OCI-LY7 (cell line): ENCODE data around the gene CDRT4. TPM values are rescaled to one million over a fixed set of nuclear protein-coding genes. Genes with fewer than 3 reads are reported as not detected.

ENCODE experiments used
- BruUV-seq: library from RNA; stranded (reverse); fragments of 400-500 nt; replicated peaks from 2 replicates; lab custom pipeline; 2021; lab: Mats Ljungman, UMichigan
- CTCF ChIA-PET: fragments of 300-600 bp; sonication (Branson Sonifier 250); formaldehyde crosslinking; loops from one replicate; lab custom pipeline; 2022; ENCODE audit warnings: antibody characterized with exemption; ENCODE audit not compliant: unreplicated experiment; lab: Charles Lee
- POLR2A ChIA-PET: fragments of 300-600 bp; sonication (Branson Sonifier 250); formaldehyde crosslinking; loops from one replicate; lab custom pipeline; 2022; ENCODE audit warnings: antibody characterized with exemption; lab: Charles Lee
- DNase-seq: peaks from one replicate; pipeline ENCODE4 v3.0.0-alpha.2; 2015; ENCODE audit warnings: low spot score
- H2AFZ ChIP-seq: fragments of 200-600 bp; sonication (generic), shearing (Covaris generic); 2 replicates; pipeline ENCODE4 v1.6.1; 2014; ENCODE audit warnings: mild to moderate bottlenecking, antibody characterized with exemption, low read length, moderate library complexity
- H3K27ac ChIP-seq: fragments of 200-600 bp; sonication (generic); 2 replicates; pipeline ENCODE4 v1.5.1; 2014; ENCODE audit warnings: mixed run types, low read depth, mild to moderate bottlenecking, moderate library complexity, low read length, inconsistent platforms; ENCODE audit not compliant: poor library complexity, severe bottlenecking
- H3K36me3 ChIP-seq: fragments of 200-600 bp; sonication (generic); 2 replicates; pipeline ENCODE4 v1.6.1; 2014; ENCODE audit warnings: mild to moderate bottlenecking, antibody characterized with exemption, low read length, moderate library complexity, mixed read lengths; ENCODE audit not compliant: insufficient read depth
- H3K4me1 ChIP-seq: fragments of 200-600 bp; sonication (generic); 2 replicates; pipeline ENCODE4 v1.5.1; 2014; ENCODE audit warnings: mild to moderate bottlenecking, low read length; ENCODE audit not compliant: insufficient read depth, poor library complexity, severe bottlenecking
- H3K4me2 ChIP-seq: fragments of 200-600 bp; sonication (generic); 2 replicates; pipeline ENCODE4 v1.6.1; 2014; ENCODE audit warnings: mild to moderate bottlenecking, low read length
- H3K4me3 ChIP-seq: fragments of 200-600 bp; sonication (generic); 2 replicates; pipeline ENCODE4 v1.5.1; 2014; ENCODE audit warnings: mild to moderate bottlenecking, low read depth, low read length; ENCODE audit not compliant: poor library complexity, severe bottlenecking
- H3K79me2 ChIP-seq: fragments of 200-600 bp; sonication (generic); 2 replicates; pipeline ENCODE4 v1.6.1; 2016; ENCODE audit warnings: low read depth, mild to moderate bottlenecking, low read length, moderate library complexity, mixed read lengths; ENCODE audit not compliant: insufficient read depth
- H3K9me2 ChIP-seq: fragments of 200-600 bp; sonication (generic); 2 replicates; pipeline ENCODE4 v1.6.1; 2016; ENCODE audit warnings: mild to moderate bottlenecking, low read length, mixed read lengths; ENCODE audit not compliant: insufficient read depth
- H3K9me3 ChIP-seq: fragments of 200-600 bp; sonication (generic); 2 replicates; pipeline ENCODE4 v1.6.1; 2014; ENCODE audit warnings: mild to moderate bottlenecking, mixed run types, low read length, mixed read lengths
- H4K20me1 ChIP-seq: fragments of 200-600 bp; sonication (generic); 2 replicates; pipeline ENCODE4 v1.6.1; 2014; ENCODE audit warnings: mild to moderate bottlenecking, antibody characterized with exemption, low read length, moderate library complexity, mixed read lengths; ENCODE audit not compliant: insufficient read depth
- EZH2phosphoT487 ChIP-seq: fragments of 200-600 bp; sonication (generic); IDR thresholded peaks from 2 replicates; pipeline ENCODE4 v1.6.1; 2018; ENCODE audit warnings: low read depth, borderline replicate concordance, mild to moderate bottlenecking, mixed run types, antibody characterized with exemption, low read length, moderate library complexity, mixed read lengths
- intact Hi-C: fragments of 100-400 bp; cut with micrococcal nuclease; formaldehyde crosslinking; loops from one replicate; pipeline ENCODE4 v1.10.0; 2022; ENCODE audit not compliant: unreplicated experiment
- total RNA-seq, 2 experiments: library from RNA; depleted of rRNA in 1 of 2; stranded (reverse); fragments of >200 nt in 1 of 2; shearing (Covaris generic) in 1 of 2; gene quantifications; 2 replicates each; pipeline ENCODE4 v1.2.3, GENCODE V29; 2014 to 2022
- TF ChIP-seq, protein P1 (sequence below): fragments of 200-600 bp; sonication (generic); conservative IDR thresholded peaks from 2 replicates; pipeline ENCODE4 v1.5.1; 2014; ENCODE audit warnings: mild to moderate bottlenecking, antibody characterized with exemption, low read length, moderate library complexity, mixed read lengths

The CDRT4 gene
- total RNA-seq, 2 experiments from 2014 or later = 1.7 to 6.2 TPM

DNA sequence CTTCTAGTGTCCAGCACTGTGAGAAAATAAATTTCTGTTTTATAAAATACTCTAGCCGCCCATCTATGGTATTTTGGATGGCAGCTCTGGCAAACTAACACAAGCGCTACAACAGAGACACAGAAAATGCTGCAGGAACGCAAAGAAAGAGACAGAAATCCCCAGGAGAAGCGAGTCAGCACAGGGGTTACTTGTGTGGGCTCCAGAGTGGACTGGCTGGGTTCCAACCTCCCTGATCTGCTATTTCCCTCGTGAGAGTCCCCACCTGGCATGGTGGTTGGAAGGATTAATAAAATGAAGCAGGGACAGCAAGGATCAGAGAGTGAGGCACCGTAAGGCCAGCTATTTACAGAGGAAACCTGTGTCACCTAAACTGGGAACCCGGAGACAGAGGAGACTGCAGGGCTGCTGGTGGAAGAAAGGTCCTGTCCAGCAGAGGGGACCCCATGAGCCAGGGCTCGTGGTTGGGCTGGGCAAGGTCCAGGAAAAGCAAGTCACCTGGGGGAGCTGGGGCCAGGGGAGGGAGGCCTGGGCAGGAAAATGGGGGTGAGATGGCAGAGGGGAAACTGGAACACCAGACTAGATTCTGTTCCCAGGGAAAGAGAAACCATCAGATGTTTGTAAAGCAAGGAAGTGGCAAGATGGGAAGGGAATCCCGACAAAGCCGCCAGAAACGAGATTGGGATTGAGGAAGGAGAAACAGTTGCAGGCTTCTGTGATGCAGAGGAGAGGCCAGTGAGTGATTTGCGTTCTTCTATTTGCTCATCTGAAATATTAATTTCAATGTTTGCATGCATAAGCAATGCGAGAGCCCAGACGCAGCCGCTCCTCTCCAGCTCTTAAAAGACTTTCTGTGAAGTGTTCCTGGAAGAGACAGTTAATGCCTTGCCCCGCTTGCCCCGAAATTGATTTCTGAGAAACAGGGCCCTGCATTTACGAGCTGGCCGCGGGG is 63.0 kb downstream of the CDRT4 start:
- Histone ChIP-seq H3K4me1 (no peaks in the 10 kb centered on the region), H3K9me2 (no peaks in the 10 kb centered on the region), H3K27ac (no peak overlapping the region), H3K4me2 (no peak overlapping the region), H2AFZ (no peak overlapping the region), H3K9me3 (no peaks in the 10 kb centered on the region), H3K79me2 (no peaks in the 10 kb centered on the region), H3K4me3 (no peak overlapping the region), H3K36me3 (no peaks in the 10 kb centered on the region), H4K20me1 (no peaks in the 10 kb centered on the region)
- ChIA-PET POLR2A (no interaction called here), CTCF (no interaction called here)
- intact Hi-C loops = no loop called here
- no peak for DNase-seq
- BruUV-seq = no TSS peak
- TF ChIP-seq, protein P1, sequence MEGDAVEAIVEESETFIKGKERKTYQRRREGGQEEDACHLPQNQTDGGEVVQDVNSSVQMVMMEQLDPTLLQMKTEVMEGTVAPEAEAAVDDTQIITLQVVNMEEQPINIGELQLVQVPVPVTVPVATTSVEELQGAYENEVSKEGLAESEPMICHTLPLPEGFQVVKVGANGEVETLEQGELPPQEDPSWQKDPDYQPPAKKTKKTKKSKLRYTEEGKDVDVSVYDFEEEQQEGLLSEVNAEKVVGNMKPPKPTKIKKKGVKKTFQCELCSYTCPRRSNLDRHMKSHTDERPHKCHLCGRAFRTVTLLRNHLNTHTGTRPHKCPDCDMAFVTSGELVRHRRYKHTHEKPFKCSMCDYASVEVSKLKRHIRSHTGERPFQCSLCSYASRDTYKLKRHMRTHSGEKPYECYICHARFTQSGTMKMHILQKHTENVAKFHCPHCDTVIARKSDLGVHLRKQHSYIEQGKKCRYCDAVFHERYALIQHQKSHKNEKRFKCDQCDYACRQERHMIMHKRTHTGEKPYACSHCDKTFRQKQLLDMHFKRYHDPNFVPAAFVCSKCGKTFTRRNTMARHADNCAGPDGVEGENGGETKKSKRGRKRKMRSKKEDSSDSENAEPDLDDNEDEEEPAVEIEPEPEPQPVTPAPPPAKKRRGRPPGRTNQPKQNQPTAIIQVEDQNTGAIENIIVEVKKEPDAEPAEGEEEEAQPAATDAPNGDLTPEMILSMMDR = no peak
- no peak for TF ChIP-seq EZH2phosphoT487

GRCh38 chr17:15403276-15403939 is 64.0 kb downstream of the CDRT4 start:
- Histone ChIP-seq H3K4me2 (no peak overlapping the region), H4K20me1 (no peaks in the 10 kb centered on the region), H3K9me3 (no peaks in the 10 kb centered on the region), H3K79me2 (no peaks in the 10 kb centered on the region), H3K4me1 (no peaks in the 10 kb centered on the region), H3K9me2 (no peaks in the 10 kb centered on the region), H3K27ac (no peak overlapping the region), H3K4me3 (no peak overlapping the region), H2AFZ (no peak overlapping the region), H3K36me3 (no peaks in the 10 kb centered on the region)
- BruUV-seq = no TSS peak
- POLR2A ChIA-PET = no interaction called here
- TF ChIP-seq, protein P1 = no peak
- TF ChIP-seq EZH2phosphoT487 = no peak
- no peak for DNase-seq
- CTCF ChIA-PET = no interaction called here
- intact Hi-C loops = no loop called here

GRCh38 chr17:15399443-15399842 is 68.0 kb downstream of the CDRT4 start:
- intact Hi-C loops = no loop called here
- no TSS peak for BruUV-seq

More at GRCh38 chr17:15399443-15399842, 68.0 kb downstream of the CDRT4 start:
- POLR2A ChIA-PET = no interaction called here
- Histone ChIP-seq H3K4me3 (no peak overlapping the region), H2AFZ (no peak overlapping the region), H3K9me3 (no peaks in the 10 kb centered on the region), H3K4me1 (no peaks in the 10 kb centered on the region), H3K36me3 (no peaks in the 10 kb centered on the region), H3K79me2 (no peaks in the 10 kb centered on the region), H3K27ac (no peak overlapping the region), H3K9me2 (no peaks in the 10 kb centered on the region), H3K4me2 (no peak overlapping the region), H4K20me1 (no peaks in the 10 kb centered on the region)
- no peak for DNase-seq
- CTCF ChIA-PET = no interaction called here
- TF ChIP-seq EZH2phosphoT487 = no peak
- TF ChIP-seq, protein P1 = no peak
